Loucy (cell line): ENCODE measurements around the gene INPP5J.

ENCODE experiments used
- H2AFZ ChIP-seq: fragments of 200-600 bp; sonication (generic); 2 replicates; pipeline ENCODE4 v1.6.0; 2016; ENCODE audit warnings: antibody characterized with exemption, mild to moderate bottlenecking, low read length, moderate library complexity
- H3F3A ChIP-seq: fragments of 200-600 bp; 2 replicates; pipeline ENCODE4 v1.6.0; 2016; ENCODE audit warnings: antibody characterized with exemption, low read depth, mild to moderate bottlenecking
- H3K27me3 ChIP-seq: fragments of 200-600 bp; sonication (generic); 2 replicates; pipeline ENCODE4 v1.6.1; 2014; ENCODE audit warnings: low read length, mild to moderate bottlenecking; ENCODE audit not compliant: insufficient read depth, poor library complexity, severe bottlenecking
- H3K36me3 ChIP-seq: fragments of 200-600 bp; sonication (generic); 2 replicates; pipeline ENCODE4 v1.6.1; 2016; ENCODE audit warnings: low read length; ENCODE audit not compliant: insufficient read depth
- H3K4me1 ChIP-seq: fragments of 200-600 bp; sonication (generic); 2 replicates; pipeline ENCODE4 v1.5.1; 2014; ENCODE audit warnings: low read length, mild to moderate bottlenecking; ENCODE audit not compliant: insufficient read depth, poor library complexity, severe bottlenecking
- H3K4me2 ChIP-seq: fragments of 200-600 bp; sonication (generic); 2 replicates; pipeline ENCODE4 v1.6.0; 2014; ENCODE audit warnings: antibody characterized with exemption, low read length, low read depth, mild to moderate bottlenecking; ENCODE audit not compliant: poor library complexity, severe bottlenecking
- H3K4me3 ChIP-seq: fragments of 200-600 bp; sonication (generic); 2 replicates; pipeline ENCODE4 v1.5.1; 2014; ENCODE audit warnings: low read length, mild to moderate bottlenecking, mixed read lengths; ENCODE audit not compliant: poor library complexity, severe bottlenecking
- H3K79me2 ChIP-seq: fragments of 200-600 bp; sonication (generic); 2 replicates; pipeline ENCODE4 v1.6.1; 2014; ENCODE audit warnings: low read length; ENCODE audit not compliant: insufficient read depth
- H3K9ac ChIP-seq: fragments of 200-600 bp; sonication (generic); 2 replicates; pipeline ENCODE4 v1.6.0; 2014; ENCODE audit warnings: mild to moderate bottlenecking, low read depth, low read length, moderate library complexity; ENCODE audit not compliant: poor library complexity, severe bottlenecking
- H3K9me2 ChIP-seq: fragments of 200-600 bp; sonication (generic); replicated peaks from 2 replicates; pipeline ENCODE4 v1.6.1; 2016; ENCODE audit warnings: low read depth, low read length, mixed read lengths
- H3K9me3 ChIP-seq: fragments of 200-600 bp; sonication (generic); 2 replicates; pipeline ENCODE4 v1.6.1; 2014; ENCODE audit warnings: mild to moderate bottlenecking, antibody characterized with exemption, low read length, low read depth; ENCODE audit not compliant: insufficient read depth
- H4K20me1 ChIP-seq: fragments of 200-600 bp; sonication (generic); 2 replicates; pipeline ENCODE4 v1.6.0; 2014; ENCODE audit warnings: antibody characterized with exemption, low read length, mild to moderate bottlenecking; ENCODE audit not compliant: insufficient read depth, poor library complexity, severe bottlenecking
- CTCF ChIP-seq: fragments of 200-600 bp; sonication (generic); conservative IDR thresholded peaks from 2 replicates; pipeline ENCODE4 v1.5.1; 2014; ENCODE audit warnings: mild to moderate bottlenecking, antibody characterized with exemption, low read length
- EZH2phosphoT487 ChIP-seq: fragments of 200-600 bp; IDR thresholded peaks from 2 replicates; pipeline ENCODE4 v1.6.1; 2018; ENCODE audit warnings: antibody characterized with exemption, mild to moderate bottlenecking, moderate library complexity, borderline replicate concordance

INPP5J gene

GRCh38 chr22:31134688-31135087, 11.9 kb downstream of the INPP5J start:
- no peaks in the 10 kb centered on the region for H3K27me3 ChIP-seq
- no peaks in the 10 kb centered on the region for H4K20me1 ChIP-seq
- no peaks in the 10 kb centered on the region for H3K79me2 ChIP-seq
- no peaks in the 10 kb centered on the region for H3K9me2 ChIP-seq
- no peak overlapping the region for H3K4me2 ChIP-seq
- TF ChIP-seq EZH2phosphoT487 (no peak), CTCF (no peak)
- H3K9me3 ChIP-seq, result no peaks in the 10 kb centered on the region
- H3F3A ChIP-seq, result no peaks in the 10 kb centered on the region
- H3K36me3 ChIP-seq, result no peaks in the 10 kb centered on the region
- no peak overlapping the region for H3K4me3 ChIP-seq
- no peak overlapping the region for H2AFZ ChIP-seq
- H3K9ac ChIP-seq, result no peak overlapping the region
- no peaks in the 10 kb centered on the region for H3K4me1 ChIP-seq

- Histone ChIP-seq H3K9ac (no peak overlapping the region), H3K4me1 (no peaks in the 10 kb centered on the region), H4K20me1 (no peaks in the 10 kb centered on the region), H2AFZ (no peak overlapping the region), H3K79me2 (no peaks in the 10 kb centered on the region), H3K4me2 (no peak overlapping the region), H3F3A (no peaks in the 10 kb centered on the region), H3K27me3 (no peaks in the 10 kb centered on the region), H3K9me2 (no peaks in the 10 kb centered on the region), H3K9me3 (no peaks in the 10 kb centered on the region), H3K4me3 (no peak overlapping the region), H3K36me3 (no peaks in the 10 kb centered on the region)
- TF ChIP-seq EZH2phosphoT487 (no peak), CTCF (no peak)
These were observed 12.9 kb downstream of the INPP5J start for GRCh38 chr22:31135706-31136105.

GRCh38 chr22:31136155-31136554, 13.4 kb downstream of the INPP5J start:
- Histone ChIP-seq H3K4me1 (no peaks in the 10 kb centered on the region), H3K36me3 (no peaks in the 10 kb centered on the region), H3K4me2 (no peak overlapping the region), H3K9ac (no peak overlapping the region), H3K9me2 (no peaks in the 10 kb centered on the region), H3F3A (no peaks in the 10 kb centered on the region), H3K9me3 (no peaks in the 10 kb centered on the region), H3K79me2 (no peaks in the 10 kb centered on the region), H2AFZ (no peak overlapping the region), H3K4me3 (no peak overlapping the region), H4K20me1 (no peaks in the 10 kb centered on the region), H3K27me3 (no peaks in the 10 kb centered on the region)
- TF ChIP-seq EZH2phosphoT487 (no peak), CTCF (no peak)
